Fibroblast of skin of left biceps (primary cell): Measurements from ENCODE around the gene RHBDF2.

Experiments
- DNase-seq, 2 experiments: peaks; one replicate each; pipeline ENCODE4 v3.0.0-alpha.2; 2013; ENCODE audit warnings: low read depth in 2 of 2

The RHBDF2 gene

GRCh38 chr17:76501827-76502307, 644 bp upstream of the RHBDF2 start:
- DNase-seq: no peak

- DNase-seq: no peak
Observed at GRCh38 chr17:76500747-76501017, 541 bp downstream of the RHBDF2 start.

GRCh38 chr17:76500074-76500746, 1.0 kb downstream of the RHBDF2 start:
- no peak for DNase-seq

GRCh38 chr17:76499267-76499667, 2.0 kb downstream of the RHBDF2 start:
- no peak for DNase-seq

- no peak for DNase-seq
Observed at GRCh38 chr17:76498876-76499251, 2.4 kb downstream of the RHBDF2 start.

GRCh38 chr17:76497979-76498875, 3.0 kb downstream of the RHBDF2 start:
- DNase-seq: no peak

- DNase-seq: no peak
Observed at GRCh38 chr17:76497699-76497978, 3.6 kb downstream of the RHBDF2 start.

GRCh38 chr17:76496464-76496863, 4.8 kb downstream of the RHBDF2 start:
- no peak for DNase-seq

- no peak for DNase-seq
Observed at GRCh38 chr17:76495663-76496400, 5.4 kb downstream of the RHBDF2 start.

- no peak for DNase-seq
Observed at GRCh38 chr17:76493505-76494167, 7.6 kb downstream of the RHBDF2 start.

- no peak for DNase-seq
Observed at GRCh38 chr17:76492989-76493501, 8.2 kb downstream of the RHBDF2 start.

- DNase-seq: no peak
Observed at GRCh38 chr17:76492123-76492988, 8.9 kb downstream of the RHBDF2 start.

- DNase-seq: no peak
Observed at GRCh38 chr17:76491271-76492122, 9.7 kb downstream of the RHBDF2 start.

- DNase-seq: no peak
Observed at GRCh38 chr17:76490112-76490710, 11.0 kb downstream of the RHBDF2 start.

- DNase-seq: no peak
Observed at GRCh38 chr17:76487451-76488192, 13.6 kb downstream of the RHBDF2 start.

GRCh38 chr17:76485569-76485968, 15.7 kb downstream of the RHBDF2 start:
- DNase-seq: no peak

GRCh38 chr17:76484228-76484725, 16.9 kb downstream of the RHBDF2 start:
- DNase-seq: no peak

GRCh38 chr17:76481071-76481655, 20.1 kb downstream of the RHBDF2 start:
- DNase-seq: no peak
